Muscle of leg (tissue), 11 donors: Measurements from ENCODE around the gene GTF3C4. TPM values are rescaled to one million over a fixed set of nuclear protein-coding genes. Genes with fewer than 3 reads are reported as not detected.
"Not testable (repeated sequence)": the region's sequence is repeated elsewhere in the genome, so short reads cannot be mapped to it uniquely, and the experiment has no call there.

Experiments
- DNase-seq: peaks from one replicate; pipeline ENCODE4 v3.0.0; 2013
- H3K27ac ChIP-seq: one replicate; pipeline ENCODE4 v1.5.1; 2013; ENCODE audit warnings: mild to moderate bottlenecking, low read length, control low read depth
- H3K27me3 ChIP-seq: one replicate; pipeline ENCODE4 v1.6.1; 2013; ENCODE audit warnings: low read length; ENCODE audit not compliant: control insufficient read depth, insufficient read depth
- H3K36me3 ChIP-seq: one replicate; pipeline ENCODE4 v1.6.1; 2013; ENCODE audit warnings: low read length; ENCODE audit not compliant: control insufficient read depth, insufficient read depth
- H3K4me1 ChIP-seq: one replicate; pipeline ENCODE4 v1.6.1; 2013; ENCODE audit warnings: low read length; ENCODE audit not compliant: control insufficient read depth, insufficient read depth
- H3K4me3 ChIP-seq: one replicate; pipeline ENCODE4 v1.5.1; 2013; ENCODE audit warnings: low read length, control low read depth
- H3K9me3 ChIP-seq: replicated peaks from 2 replicates; pipeline ENCODE4 v1.6.1; 2013; ENCODE audit warnings: low read depth, low read length; ENCODE audit not compliant: control insufficient read depth
- WGBS: methylation state at CpG from one replicate; pipeline ENCODE4 v1.1.5; 2013; ENCODE audit warnings: missing lambda C conversion rate; ENCODE audit not compliant: insufficient coverage; 5-methylcytosine and 5-hydroxymethylcytosine counted together
- polyA plus RNA-seq, 8 donors: library from polyadenylated mRNA; unstranded; fragments of 120-200 nt; gene quantifications; one replicate each; pipeline versions ENCODE4 v1.2.1 to v1.2.3, GENCODE V29; 2013; ENCODE audit warnings: inconsistent platforms in 1 of 8, low replicate concordance in 1 of 8; ENCODE audit not compliant: insufficient read length in 8 of 8, insufficient read depth in 1 of 8
- total RNA-seq: library from RNA; stranded (reverse); fragments of 120-200 nt; gene quantifications from one replicate; pipeline ENCODE4 v1.2.4, GENCODE V29; 2013

The GTF3C4 gene
- total and polyA plus RNA-seq, 9 donors: 10.1 to 19.9 (median 14.6) TPM

DNA sequence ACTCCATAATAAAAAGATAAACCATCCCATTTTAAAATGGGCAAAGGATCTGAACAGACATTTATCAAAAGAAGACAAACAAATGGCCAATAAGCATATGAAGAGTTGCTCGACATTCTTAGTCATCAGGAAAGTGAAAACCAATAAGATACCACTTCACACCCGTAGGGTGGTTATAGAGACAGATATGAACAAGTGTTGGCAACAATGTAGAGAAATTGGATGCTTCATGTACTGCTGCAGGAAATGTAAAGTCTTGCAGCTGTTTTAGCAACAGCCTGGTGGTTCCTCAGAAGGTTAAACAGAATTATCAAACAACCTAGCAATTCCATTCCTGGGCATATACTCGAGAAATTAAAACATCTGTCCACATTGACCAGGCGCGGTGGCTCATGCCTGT, 42.5 kb downstream of the GTF3C4 start:
- H3K36me3 ChIP-seq: no peaks in the 10 kb centered on the region
- DNase-seq: no peak
- WGBS: 90% methylated on average over 2 of the region's 5 CpGs
- no peak overlapping the region for H3K4me3 ChIP-seq
- peaks cover 3% of the 10 kb centered on the region for H3K27me3 ChIP-seq
- no peaks in the 10 kb centered on the region for H3K9me3 ChIP-seq
- H3K27ac ChIP-seq: no peak overlapping the region
- H3K4me1 ChIP-seq: no peaks in the 10 kb centered on the region

DNA sequence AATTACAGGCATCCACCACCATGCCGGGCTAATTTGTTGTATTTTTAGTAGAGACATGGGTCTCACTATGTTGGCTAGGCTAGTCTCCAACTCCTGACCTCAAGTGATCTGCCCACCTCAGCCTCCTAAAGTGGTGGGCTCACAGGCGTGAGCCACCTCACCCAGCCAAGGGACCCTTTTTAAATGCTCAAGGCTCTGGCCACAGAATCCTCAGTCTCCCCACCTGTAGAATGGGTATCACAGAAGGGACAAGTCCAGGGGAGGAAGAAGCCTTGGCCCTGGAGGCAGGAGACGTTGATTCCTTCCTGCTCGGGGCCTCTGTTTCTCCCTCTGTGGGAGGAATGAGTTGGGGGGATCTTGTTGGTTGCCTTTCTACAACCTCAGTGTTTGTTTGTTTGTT, 45.7 kb downstream of the GTF3C4 start:
- WGBS: no CpG with 5 or more reads among the region's 4 CpGs
- no peak overlapping the region for H3K27ac ChIP-seq
- H3K4me1 ChIP-seq: no peaks in the 10 kb centered on the region
- H3K4me3 ChIP-seq: no peak overlapping the region
- DNase-seq: no peak
- H3K9me3 ChIP-seq: no peaks in the 10 kb centered on the region
- H3K27me3 ChIP-seq: peaks cover 6% of the 10 kb centered on the region
- H3K36me3 ChIP-seq: no peaks in the 10 kb centered on the region

DNA sequence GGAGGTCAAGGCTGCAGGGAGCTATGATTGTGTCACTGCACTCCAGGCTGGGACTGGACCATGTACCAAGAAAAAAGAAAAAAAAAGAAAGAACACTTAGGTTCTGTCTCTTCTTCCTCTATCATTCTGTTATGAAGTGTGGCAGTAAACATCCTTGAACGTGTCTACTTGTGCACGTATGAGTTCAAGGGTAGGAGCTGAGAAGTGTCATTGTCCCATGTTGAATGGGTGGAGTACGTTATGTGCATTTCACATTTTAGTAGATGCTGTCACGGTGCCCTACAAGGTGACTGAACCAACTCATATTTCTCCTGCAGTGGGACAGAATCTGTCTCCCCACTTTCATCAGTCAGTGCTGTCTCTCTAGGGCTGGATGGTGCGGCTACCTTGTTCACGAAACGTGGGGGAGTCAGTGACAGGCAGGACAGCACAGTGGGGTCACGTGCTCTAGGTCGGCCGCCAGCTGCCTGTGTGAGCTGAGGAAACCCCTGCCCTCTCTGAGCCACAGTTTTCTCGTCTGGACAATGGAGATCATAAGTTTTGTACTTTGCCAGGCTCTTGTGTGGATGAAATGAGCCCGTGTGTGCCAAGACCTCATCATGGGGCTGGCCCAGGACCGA, 47.2 kb downstream of the GTF3C4 start:
- H3K27me3 ChIP-seq: peaks cover 6% of the 10 kb centered on the region
- 60% methylated on average over 8 of the region's 13 CpGs for WGBS
- DNase-seq: no peak
- no peaks in the 10 kb centered on the region for H3K36me3 ChIP-seq
- H3K9me3 ChIP-seq: no peaks in the 10 kb centered on the region
- H3K27ac ChIP-seq: no peak overlapping the region
- H3K4me1 ChIP-seq: no peaks in the 10 kb centered on the region
- no peak overlapping the region for H3K4me3 ChIP-seq

DNA sequence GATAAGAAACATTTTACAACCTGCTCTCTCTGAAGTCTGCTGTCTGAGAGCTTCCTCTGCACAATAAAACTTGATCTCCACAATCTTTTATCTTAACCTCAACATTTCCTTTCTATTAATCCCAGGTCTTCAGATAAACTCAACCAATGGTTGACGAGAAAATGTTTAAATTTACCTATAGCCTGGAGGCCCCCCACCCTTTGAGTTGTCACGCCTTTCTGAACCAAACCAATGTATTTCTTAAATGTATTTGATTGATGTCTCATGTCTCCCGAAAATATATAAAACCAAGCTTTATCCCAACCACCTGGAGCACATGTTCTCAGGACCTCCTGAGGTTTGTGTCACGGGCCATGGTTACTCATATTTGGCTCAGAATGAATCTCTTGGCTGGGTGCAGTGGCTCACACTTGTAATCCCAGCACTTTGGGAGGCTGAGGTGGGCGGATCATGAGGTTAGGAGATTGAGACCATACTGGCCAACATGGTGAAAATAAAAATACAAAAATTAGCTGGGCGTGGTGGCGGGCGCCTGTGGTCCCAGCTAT, 48.2 kb downstream of the GTF3C4 start:
- H3K4me1 ChIP-seq, DNase-seq, H3K4me3 ChIP-seq, H3K9me3 ChIP-seq, H3K36me3 ChIP-seq, H3K27me3 ChIP-seq, H3K27ac ChIP-seq: not testable (repeated sequence)
- WGBS: 77% methylated on average over 3 of the region's 8 CpGs

DNA sequence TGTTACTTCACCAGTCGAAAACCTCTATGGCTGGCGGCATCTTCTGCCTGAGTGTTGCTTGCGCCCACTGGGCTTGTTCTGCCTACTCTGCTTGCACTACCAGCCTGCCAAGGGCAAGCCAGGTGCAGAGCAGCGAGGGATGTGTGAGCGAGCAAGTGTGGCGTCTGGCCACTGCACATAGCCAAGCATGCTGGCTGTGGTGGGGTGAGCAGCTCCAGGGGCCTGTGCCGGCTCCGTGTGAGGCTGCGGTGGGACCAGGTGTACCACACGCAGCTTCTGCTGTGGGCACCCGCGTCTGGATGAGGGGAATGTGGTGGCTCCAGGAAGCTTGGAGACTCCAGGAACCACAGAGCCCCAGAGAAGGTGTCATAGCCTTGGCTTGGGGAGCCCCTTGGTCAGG, 51.4 kb downstream of the GTF3C4 start:
- H3K4me1 ChIP-seq: no peaks in the 10 kb centered on the region
- 78% methylated on average over 12 of the region's 12 CpGs for WGBS
- peaks cover 8% of the 10 kb centered on the region for H3K27me3 ChIP-seq
- H3K27ac ChIP-seq: no peak overlapping the region
- no peaks in the 10 kb centered on the region for H3K36me3 ChIP-seq
- no peak overlapping the region for H3K4me3 ChIP-seq
- DNase-seq: no peak
- H3K9me3 ChIP-seq: no peaks in the 10 kb centered on the region

DNA sequence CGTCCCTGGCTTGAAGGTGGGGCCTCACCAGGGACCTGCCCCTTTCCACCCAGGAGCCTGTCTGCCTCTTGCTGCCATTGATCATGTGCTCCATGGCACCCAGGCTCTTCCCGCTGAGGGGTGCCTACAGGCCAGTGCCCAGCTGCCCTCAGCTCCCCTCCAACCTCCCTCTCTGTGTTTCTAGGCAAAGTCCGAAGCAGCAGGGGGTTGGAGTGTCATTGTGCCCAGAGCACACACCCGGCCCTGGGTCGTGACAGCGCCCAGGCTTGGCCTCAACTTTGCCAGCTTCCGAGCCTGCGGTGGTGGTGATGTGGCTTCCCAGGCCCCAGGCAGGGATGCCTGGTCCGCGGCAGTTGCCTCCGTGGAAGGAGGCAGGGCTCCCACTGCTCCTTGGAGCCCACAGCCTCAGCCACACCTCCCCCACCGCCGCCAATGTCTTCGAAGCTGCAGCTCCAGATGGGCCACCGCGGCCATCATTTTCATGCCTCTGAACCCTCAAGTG, 52.4 kb downstream of the GTF3C4 start:
- WGBS: 85% methylated on average over 16 of the region's 16 CpGs
- DNase-seq: no peak
- peaks cover 6% of the 10 kb centered on the region for H3K27me3 ChIP-seq
- no peaks in the 10 kb centered on the region for H3K9me3 ChIP-seq
- H3K4me3 ChIP-seq: no peak overlapping the region
- no peaks in the 10 kb centered on the region for H3K36me3 ChIP-seq
- no peak overlapping the region for H3K27ac ChIP-seq
- no peaks in the 10 kb centered on the region for H3K4me1 ChIP-seq

DNA sequence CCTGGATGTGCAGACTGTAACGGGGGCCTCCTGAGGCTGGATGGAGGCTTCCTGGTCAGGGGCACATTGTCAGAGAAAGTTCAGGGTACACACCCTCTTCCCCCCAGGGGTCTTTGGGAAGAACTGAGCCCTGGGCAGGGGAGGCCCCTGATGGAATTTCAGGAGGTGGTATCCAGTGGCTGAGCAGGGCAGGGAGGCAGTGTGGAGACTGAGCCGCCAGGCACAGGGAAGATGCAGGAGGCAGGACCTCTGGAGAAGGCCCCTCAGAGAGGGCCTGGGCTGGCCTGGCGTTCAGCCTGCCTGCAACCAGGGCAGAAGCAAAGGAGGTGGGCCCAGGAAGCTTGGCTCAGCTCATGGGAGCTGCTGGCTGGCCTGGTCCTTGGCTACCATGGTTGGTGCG, 53.5 kb downstream of the GTF3C4 start:
- Histone ChIP-seq H3K4me3 (no peak overlapping the region), H3K27me3 (peaks cover 4% of the 10 kb centered on the region), H3K36me3 (no peaks in the 10 kb centered on the region), H3K4me1 (no peaks in the 10 kb centered on the region), H3K27ac (no peak overlapping the region), H3K9me3 (no peaks in the 10 kb centered on the region)
- WGBS: 89% methylated on average over 3 of the region's 4 CpGs
- no peak for DNase-seq

DNA sequence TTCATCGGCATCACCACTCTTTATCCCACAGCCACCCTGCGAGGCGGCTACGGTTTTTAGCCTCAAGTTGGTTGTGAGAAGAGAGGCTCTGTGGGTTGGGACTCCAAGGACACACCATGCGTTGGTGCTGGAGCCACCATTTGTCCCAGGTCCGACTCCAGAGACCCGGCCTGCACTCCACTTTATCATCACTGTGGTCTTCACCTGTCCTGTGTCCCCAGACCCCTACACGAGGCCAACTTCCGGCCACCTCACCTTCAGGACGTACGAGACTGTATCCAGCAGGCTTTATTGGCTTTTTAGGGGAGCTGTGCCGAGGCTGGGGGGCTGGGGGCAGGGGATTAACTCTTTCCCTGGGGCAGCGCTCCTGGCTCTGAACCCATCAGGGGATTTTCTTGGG, 55.0 kb downstream of the GTF3C4 start:
- no peak overlapping the region for H3K4me3 ChIP-seq
- peaks cover 2% of the 10 kb centered on the region for H3K27me3 ChIP-seq
- H3K4me1 ChIP-seq: peaks cover 5% of the 10 kb centered on the region
- H3K9me3 ChIP-seq: no peaks in the 10 kb centered on the region
- no peaks in the 10 kb centered on the region for H3K36me3 ChIP-seq
- no peak overlapping the region for H3K27ac ChIP-seq
- no peak for DNase-seq
- 83% methylated on average over 2 of the region's 13 CpGs for WGBS

DNA sequence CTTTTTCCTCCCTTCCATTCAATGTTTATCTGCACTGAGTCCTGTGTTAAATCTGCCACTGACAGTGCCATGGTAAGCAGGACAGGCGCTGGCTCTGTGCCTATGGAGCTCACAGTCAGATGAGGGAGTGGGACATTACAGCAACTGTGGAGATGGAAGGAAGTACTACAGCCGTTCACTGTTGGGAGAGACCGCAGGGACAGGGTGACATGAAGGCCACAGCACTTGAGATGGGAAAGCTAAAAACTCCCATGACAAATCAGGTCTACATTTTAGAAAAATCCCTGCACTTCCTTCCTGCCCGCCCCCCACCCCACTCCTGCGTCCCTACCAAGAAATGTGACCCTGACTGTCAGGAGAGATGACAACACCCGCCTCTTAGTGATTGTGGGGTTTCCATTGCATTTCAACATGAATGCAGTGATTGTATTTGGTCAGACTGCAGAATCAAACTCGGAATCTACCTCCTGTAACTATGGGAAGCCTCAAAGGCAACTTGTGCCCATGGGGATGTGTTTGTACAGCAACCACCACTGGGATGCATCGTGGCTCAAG, 56.4 kb downstream of the GTF3C4 start:
- WGBS: 63% methylated on average over 6 of the region's 8 CpGs
- Histone ChIP-seq H3K4me3 (no peak overlapping the region), H3K27ac (no peak overlapping the region), H3K9me3 (no peaks in the 10 kb centered on the region), H3K27me3 (peaks cover 2% of the 10 kb centered on the region), H3K36me3 (no peaks in the 10 kb centered on the region), H3K4me1 (peaks cover 6% of the 10 kb centered on the region)
- no peak for DNase-seq

DNA sequence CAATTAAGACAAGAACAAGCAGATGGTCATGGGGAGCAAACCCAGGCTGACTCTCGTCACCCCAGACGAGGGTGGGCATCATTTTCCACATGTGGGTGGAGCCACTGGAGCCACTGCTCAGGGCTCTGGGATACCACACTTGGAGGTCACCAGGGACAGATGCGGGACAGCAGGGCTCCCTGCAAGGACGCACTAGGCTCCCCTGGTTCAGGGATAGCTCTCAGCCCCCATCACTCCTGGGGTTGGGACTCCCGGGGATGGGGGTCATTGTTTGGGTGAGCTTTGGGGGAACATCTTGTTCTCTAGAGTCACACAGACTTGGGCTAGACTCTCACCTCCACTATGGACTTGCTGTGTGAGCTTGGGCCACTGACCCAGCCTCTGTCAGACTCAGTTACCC, 57.8 kb downstream of the GTF3C4 start:
- no peak overlapping the region for H3K27ac ChIP-seq
- H3K36me3 ChIP-seq: no peaks in the 10 kb centered on the region
- no peaks in the 10 kb centered on the region for H3K9me3 ChIP-seq
- no peak for DNase-seq
- WGBS: 67% methylated on average over 4 of the region's 5 CpGs
- no peak overlapping the region for H3K4me3 ChIP-seq
- H3K27me3 ChIP-seq: peaks cover 2% of the 10 kb centered on the region
- peaks cover 14% of the 10 kb centered on the region for H3K4me1 ChIP-seq
